Activated naive CD4-positive, alpha-beta T cell treated with anti-CD3 and anti-CD28 coated beads, Interleukin-2, amount 50 U/mL, for 24 hours (primary cell): ENCODE data around the gene MICB.
"Not testable (repeated sequence)": the region's sequence is repeated elsewhere in the genome, so short reads cannot be mapped to it uniquely, and the experiment has no call there.

Experiments used
- H3K27ac Mint-ChIP-seq: one replicate; pipeline ENCODE4 v1.8.0; 2021; ENCODE audit warnings: mild to moderate bottlenecking, mixed read lengths
- H3K27me3 Mint-ChIP-seq: one replicate; pipeline ENCODE4 v1.8.0; 2021; ENCODE audit warnings: mixed read lengths
- H3K36me3 Mint-ChIP-seq: one replicate; pipeline ENCODE4 v1.8.0; 2021; ENCODE audit warnings: mixed read lengths
- H3K4me1 Mint-ChIP-seq: one replicate; pipeline ENCODE4 v1.8.0; 2021; ENCODE audit warnings: mixed read lengths
- H3K4me3 Mint-ChIP-seq: one replicate; pipeline ENCODE4 v1.8.0; 2021; ENCODE audit warnings: mild to moderate bottlenecking, mixed read lengths
- H3K9me3 Mint-ChIP-seq: one replicate; pipeline ENCODE4 v1.8.0; 2021; ENCODE audit warnings: mixed read lengths

The MICB gene

GRCh38 chr6:31497531-31498476 lies at the start of gene MICB:
TSS of gene MICB (plus strand) at chr6:31498145. CDS start at chr6:31498194, 49 bp downstream.
- peak within 1 kb of the TSS; percentile 94 for H3K4me3 Mint-ChIP-seq
- H3K4me1 Mint-ChIP-seq, result peaks cover 67% of the 10 kb centered on the region
- H3K27ac Mint-ChIP-seq, result peak within 1 kb of the TSS; percentile 93

GRCh38 chr6:31450751-31451150 lies 47.2 kb upstream of the MICB start:
- Mint-ChIP-seq H3K9me3 (peaks cover 5% of the 10 kb centered on the region), H3K27ac (no peak overlapping the region), H3K27me3 (peaks cover 3% of the 10 kb centered on the region), H3K36me3 (peaks cover 6% of the 10 kb centered on the region), H3K4me1 (no peaks in the 10 kb centered on the region), H3K4me3 (no peak overlapping the region)

More at GRCh38 chr6:31497531-31498476, at the start of gene MICB:
- H3K9me3 Mint-ChIP-seq, result no peaks in the 10 kb centered on the region
- no peaks in the 10 kb centered on the region for H3K36me3 Mint-ChIP-seq
- no peaks in the 10 kb centered on the region for H3K27me3 Mint-ChIP-seq

GRCh38 chr6:31452859-31453258 lies 45.1 kb upstream of the MICB start:
- peaks cover 5% of the 10 kb centered on the region for H3K9me3 Mint-ChIP-seq
- H3K4me3 Mint-ChIP-seq, result no peak overlapping the region
- H3K36me3 Mint-ChIP-seq, result peaks cover 6% of the 10 kb centered on the region
- H3K27ac Mint-ChIP-seq, result no peak overlapping the region
- no peaks in the 10 kb centered on the region for H3K4me1 Mint-ChIP-seq
- H3K27me3 Mint-ChIP-seq, result peaks cover 1% of the 10 kb centered on the region

GRCh38 chr6:31453259-31453658 lies 44.7 kb upstream of the MICB start:
- Mint-ChIP-seq H3K27ac (no peak overlapping the region), H3K36me3 (peaks cover 6% of the 10 kb centered on the region), H3K9me3 (peaks cover 5% of the 10 kb centered on the region), H3K27me3 (no peaks in the 10 kb centered on the region), H3K4me3 (no peak overlapping the region), H3K4me1 (no peaks in the 10 kb centered on the region)

- H3K27me3 Mint-ChIP-seq, H3K27ac Mint-ChIP-seq, H3K36me3 Mint-ChIP-seq, H3K4me3 Mint-ChIP-seq, H3K9me3 Mint-ChIP-seq: not testable (repeated sequence)
- peaks cover 34% of the 10 kb centered on the region for H3K4me1 Mint-ChIP-seq
Measured at GRCh38 chr6:31459864-31460263, 38.1 kb upstream of the MICB start.

DNA sequence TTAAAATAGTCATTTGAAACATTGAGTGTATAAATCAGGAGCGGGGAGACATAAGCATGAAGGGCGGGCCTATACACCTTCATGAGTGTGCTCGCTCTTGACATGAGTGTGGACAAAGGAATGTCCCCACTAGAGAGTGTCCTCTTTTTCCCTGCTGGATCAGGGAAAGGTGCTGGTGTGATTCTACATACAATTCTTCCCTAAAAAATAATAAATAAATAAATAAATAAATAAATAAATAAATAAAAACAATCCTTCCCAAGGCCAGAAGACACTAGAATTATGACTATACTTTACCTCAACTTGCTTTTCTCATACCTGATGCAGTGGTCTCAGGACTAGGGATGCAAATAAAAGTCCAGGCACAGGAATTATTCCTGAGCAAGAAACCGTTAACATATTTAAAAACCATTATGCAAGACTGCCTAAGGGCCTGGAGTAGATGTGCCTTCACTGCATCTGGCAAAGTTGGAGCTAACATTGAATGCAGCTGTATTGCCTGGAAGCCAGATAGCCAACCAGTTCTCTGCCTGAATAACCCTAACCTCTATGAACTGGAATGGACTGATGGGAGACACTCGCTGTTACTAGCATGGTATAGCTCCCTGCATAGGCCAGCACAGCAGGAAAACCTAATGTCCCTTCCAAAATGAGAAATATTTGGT lies 37.5 kb upstream of the MICB start:
- Mint-ChIP-seq H3K27ac (no peak overlapping the region), H3K9me3 (no peaks in the 10 kb centered on the region), H3K4me1 (peaks cover 40% of the 10 kb centered on the region), H3K4me3 (no peak overlapping the region), H3K36me3 (peaks cover 10% of the 10 kb centered on the region), H3K27me3 (no peaks in the 10 kb centered on the region)

DNA sequence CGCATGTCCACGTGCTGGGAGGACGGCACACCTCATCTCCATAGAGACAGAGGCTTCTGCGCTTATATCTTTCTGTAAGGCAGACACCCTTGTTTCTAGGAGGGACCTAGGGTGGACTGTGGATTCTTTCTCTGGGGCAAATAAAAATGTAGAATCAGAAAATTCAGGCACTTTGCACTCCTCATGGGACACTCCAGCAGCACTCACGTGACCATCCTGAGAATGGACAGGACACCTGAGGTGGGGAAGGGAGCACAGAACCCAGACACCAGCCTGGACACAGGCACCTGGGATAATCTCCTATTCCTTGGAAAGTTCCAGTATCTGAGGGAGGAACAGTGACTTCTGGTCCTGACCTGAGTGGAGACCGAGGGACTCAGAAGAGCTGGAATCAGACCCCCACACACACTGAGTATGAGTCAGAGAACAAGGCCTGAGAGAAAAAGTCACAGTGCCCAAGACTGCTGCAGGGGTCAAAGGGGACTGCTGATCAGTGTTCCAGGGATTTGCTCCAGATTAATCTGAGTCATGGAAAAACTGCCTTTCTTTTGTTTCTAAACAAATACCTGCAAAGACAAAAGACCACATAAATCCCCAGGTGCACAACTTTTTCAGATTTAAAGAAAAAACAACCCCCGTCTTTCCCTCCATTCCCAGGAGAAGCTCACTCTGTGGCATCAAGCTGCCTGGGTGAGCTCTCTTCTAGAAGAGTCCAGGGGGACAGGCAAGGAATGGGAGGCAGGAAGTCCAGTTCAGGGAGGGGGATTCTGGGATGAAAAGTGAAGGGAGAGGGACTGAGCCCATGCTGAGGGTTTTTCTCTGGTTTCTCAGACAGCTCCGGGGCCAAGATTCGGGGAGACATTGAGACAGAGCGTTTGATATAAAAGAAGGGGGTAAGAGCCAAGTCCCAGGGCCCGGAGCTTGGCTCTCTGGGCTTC lies 35.6 kb upstream of the MICB start:
- H3K4me3 Mint-ChIP-seq, result peak overlapping the region; percentile 100
- peaks cover 58% of the 10 kb centered on the region for H3K4me1 Mint-ChIP-seq
- no peaks in the 10 kb centered on the region for H3K27me3 Mint-ChIP-seq
- peaks cover 17% of the 10 kb centered on the region for H3K36me3 Mint-ChIP-seq
- peak overlapping the region; percentile 98 for H3K27ac Mint-ChIP-seq
- H3K9me3 Mint-ChIP-seq, result no peaks in the 10 kb centered on the region

DNA sequence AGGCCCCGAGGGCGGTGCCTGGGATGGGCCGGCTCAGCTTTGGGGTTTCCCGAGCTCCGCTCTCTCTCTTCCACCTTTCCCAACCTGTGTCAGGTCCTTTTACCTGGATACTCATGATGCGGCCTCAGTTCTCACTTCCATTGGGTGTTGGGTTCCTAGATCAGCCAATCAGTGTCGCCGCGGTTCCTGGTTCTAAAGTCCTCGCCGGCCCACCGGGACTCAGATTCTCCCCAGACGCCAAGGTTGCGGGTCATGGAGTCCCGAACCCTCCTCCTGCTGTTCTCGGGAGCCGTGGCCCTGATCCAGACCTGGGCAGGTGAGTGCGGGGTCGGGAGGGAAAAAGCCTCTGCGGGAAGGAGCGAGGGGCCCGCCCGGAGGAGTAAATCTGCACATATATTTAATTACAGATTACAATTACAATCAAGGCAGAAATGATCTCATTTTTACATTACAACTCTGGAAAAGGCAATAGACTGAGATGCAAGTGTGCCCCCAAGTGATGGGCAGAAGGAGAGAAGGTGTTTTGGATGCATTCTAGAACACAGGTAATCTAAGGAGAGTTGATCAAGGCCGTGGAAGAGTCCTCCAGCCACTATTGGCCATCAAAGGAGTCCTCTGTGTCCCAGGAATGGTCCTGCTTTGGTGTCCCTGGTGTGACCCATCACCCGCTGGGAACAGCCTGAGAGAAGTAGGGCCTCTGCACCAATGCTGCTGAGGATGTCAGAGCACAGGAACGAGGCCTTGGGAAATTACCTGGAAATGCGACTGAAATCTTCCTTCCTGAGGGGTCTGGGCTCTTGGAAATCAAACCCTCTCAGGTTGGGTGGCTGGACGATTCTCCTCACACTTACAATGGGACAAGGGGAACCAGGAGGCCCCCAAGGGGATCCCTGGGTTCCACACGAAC lies 34.7 kb upstream of the MICB start:
- Mint-ChIP-seq H3K4me3 (peak overlapping the region; percentile 100), H3K36me3 (peaks cover 20% of the 10 kb centered on the region), H3K9me3 (no peaks in the 10 kb centered on the region), H3K4me1 (peaks cover 67% of the 10 kb centered on the region), H3K27ac (peak overlapping the region; percentile 98), H3K27me3 (no peaks in the 10 kb centered on the region)

DNA sequence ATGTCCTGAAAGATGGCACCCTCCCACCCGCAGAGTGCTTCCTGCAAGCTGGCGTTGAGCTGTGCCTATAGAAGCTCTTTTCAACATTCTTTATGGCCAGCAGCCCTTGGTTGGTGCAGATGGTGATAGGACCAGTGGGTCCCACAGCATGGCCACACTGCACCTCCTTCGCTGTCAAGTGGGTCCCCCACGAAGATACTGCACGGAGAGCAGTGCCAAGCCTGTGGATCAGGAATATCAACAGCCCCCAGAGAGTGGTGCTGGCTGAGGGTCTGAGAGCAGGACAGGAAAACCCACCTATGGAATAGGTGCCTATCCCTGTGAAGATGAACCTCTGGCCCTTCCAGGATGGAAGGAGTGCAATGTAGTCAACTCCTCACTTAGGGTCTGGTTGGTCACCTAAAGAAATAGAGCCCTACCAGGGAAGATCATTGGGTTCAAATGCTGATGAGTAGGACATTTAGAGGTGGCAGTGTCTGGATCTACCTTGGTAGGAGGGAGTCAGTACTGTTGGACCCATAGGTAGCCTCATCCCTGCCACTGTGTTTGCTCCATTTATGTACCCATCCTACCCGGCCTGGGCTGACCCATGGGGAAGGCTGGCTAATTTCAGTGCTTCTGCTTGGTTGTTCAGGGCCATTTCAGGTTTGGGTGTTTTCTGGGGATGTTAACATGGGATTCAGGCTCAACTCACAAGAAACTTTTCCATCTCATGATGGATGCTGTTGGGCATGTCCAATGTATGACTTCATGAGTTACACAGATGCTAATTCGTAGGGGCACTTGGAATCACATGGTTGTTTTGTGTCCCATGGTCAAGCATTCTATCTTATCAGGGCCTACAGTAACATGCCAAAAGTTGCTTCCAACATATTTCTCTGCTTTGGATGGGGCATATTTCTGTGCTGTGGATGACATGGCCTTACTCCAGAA lies 33.4 kb upstream of the MICB start:
- H3K9me3 Mint-ChIP-seq, result no peaks in the 10 kb centered on the region
- peak overlapping the region; percentile 98 for H3K27ac Mint-ChIP-seq
- H3K27me3 Mint-ChIP-seq, result no peaks in the 10 kb centered on the region
- H3K4me1 Mint-ChIP-seq, result peaks cover 80% of the 10 kb centered on the region
- peak overlapping the region; percentile 100 for H3K4me3 Mint-ChIP-seq
- peaks cover 20% of the 10 kb centered on the region for H3K36me3 Mint-ChIP-seq

DNA sequence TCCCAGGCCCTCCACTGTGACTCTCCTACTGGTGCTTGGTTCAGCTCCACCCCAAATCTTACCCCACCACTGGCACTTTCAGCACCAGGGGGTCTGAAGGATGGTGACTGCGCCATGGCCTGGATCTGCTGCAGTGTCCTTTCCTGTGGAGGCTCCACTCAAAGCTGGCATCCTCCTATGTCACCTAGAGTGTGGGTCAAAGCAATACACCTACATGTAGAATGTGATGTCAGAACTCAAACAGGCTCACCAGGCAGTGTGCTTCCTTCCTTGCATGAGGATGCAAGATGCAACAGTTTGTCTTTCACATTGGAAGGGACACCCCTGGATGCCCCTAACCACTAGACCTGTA lies 32.8 kb upstream of the MICB start:
- H3K27me3 Mint-ChIP-seq, result no peaks in the 10 kb centered on the region
- H3K4me1 Mint-ChIP-seq, result peaks cover 86% of the 10 kb centered on the region
- peak overlapping the region; percentile 85 for H3K27ac Mint-ChIP-seq
- peak overlapping the region; percentile 100 for H3K4me3 Mint-ChIP-seq
- no peaks in the 10 kb centered on the region for H3K9me3 Mint-ChIP-seq
- H3K36me3 Mint-ChIP-seq, result peaks cover 21% of the 10 kb centered on the region

DNA sequence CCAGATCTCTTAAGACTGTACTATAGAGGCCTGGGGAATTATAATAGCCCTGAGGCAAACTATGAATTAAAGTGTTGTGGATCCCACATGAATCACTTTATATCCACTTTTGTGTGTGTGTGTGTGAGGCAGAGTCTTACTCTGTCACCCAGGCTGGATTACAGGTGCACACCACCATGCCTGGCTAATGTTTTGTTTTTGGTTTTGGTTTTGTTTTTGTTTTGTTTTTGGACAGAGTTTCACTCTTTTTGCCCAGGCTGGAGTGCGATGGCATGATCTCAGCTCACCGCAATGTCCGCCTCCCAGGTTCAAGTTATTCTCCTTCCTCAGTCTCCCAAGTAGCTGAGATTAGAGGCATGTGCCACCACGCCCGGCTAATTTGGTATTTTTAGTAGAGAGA lies 32.2 kb upstream of the MICB start:
- peaks cover 21% of the 10 kb centered on the region for H3K36me3 Mint-ChIP-seq
- H3K27ac Mint-ChIP-seq, result peak overlapping the region; percentile 80
- peaks cover 90% of the 10 kb centered on the region for H3K4me1 Mint-ChIP-seq
- H3K4me3 Mint-ChIP-seq, result peak overlapping the region; percentile 100
- no peaks in the 10 kb centered on the region for H3K27me3 Mint-ChIP-seq
- H3K9me3 Mint-ChIP-seq, result no peaks in the 10 kb centered on the region

DNA sequence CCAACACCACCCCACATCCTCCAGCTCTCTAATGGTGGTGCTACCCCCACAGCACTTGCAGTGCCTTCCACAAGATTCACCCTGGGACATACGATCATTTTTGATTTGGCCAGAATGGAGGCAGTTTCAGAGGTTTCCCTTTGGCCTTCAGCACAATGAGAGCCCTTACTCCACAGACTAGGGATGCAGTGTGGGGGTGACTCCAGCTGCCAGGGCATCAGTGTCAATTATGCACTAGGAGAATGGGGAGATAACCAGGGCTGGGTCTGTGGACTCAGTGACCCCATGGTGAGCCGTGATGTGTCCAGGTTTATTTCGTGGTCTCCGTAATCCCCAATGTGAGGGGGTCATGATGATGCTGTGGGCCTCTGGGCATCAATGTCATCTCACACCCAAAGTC lies 31.5 kb upstream of the MICB start:
- Mint-ChIP-seq H3K4me3 (peak overlapping the region; percentile 100), H3K4me1 (peaks cover 92% of the 10 kb centered on the region), H3K27me3 (no peaks in the 10 kb centered on the region), H3K36me3 (peaks cover 21% of the 10 kb centered on the region), H3K9me3 (no peaks in the 10 kb centered on the region), H3K27ac (peak overlapping the region; percentile 86)

- H3K27ac Mint-ChIP-seq, result peak overlapping the region; percentile 86
- H3K27me3 Mint-ChIP-seq, result no peaks in the 10 kb centered on the region
- peaks cover 21% of the 10 kb centered on the region for H3K36me3 Mint-ChIP-seq
- peak overlapping the region; percentile 45 for H3K4me3 Mint-ChIP-seq
- H3K9me3 Mint-ChIP-seq, result no peaks in the 10 kb centered on the region
- peaks cover 94% of the 10 kb centered on the region for H3K4me1 Mint-ChIP-seq
Measured at GRCh38 chr6:31467151-31467550, 30.8 kb upstream of the MICB start.

DNA sequence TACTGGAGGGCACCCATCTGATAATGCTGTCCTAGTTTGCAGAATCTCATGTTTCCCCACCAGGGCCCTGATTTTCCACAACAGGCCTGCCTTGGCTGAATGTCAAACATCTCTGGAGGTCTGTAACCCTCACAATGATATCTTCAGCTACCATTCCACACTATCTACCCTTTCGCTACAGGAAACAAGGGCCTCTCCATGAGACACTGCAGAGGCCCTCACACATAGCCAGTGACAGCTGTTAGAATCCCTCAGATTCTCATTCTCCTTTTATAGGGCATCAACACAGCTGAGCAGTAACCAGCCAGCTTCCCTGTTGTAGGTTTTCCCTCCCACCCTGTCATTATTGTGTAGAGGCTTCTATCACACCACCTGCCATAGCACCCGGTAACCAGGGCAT lies 29.6 kb upstream of the MICB start:
- Mint-ChIP-seq H3K9me3 (no peaks in the 10 kb centered on the region), H3K4me3 (peak overlapping the region; percentile 12), H3K36me3 (peaks cover 17% of the 10 kb centered on the region), H3K27me3 (no peaks in the 10 kb centered on the region), H3K4me1 (peaks cover 93% of the 10 kb centered on the region), H3K27ac (no peak overlapping the region)
